Left lung (tissue), 10 donors: ENCODE data around the gene HTRA3. TPM values are rescaled to one million over a fixed set of nuclear protein-coding genes. Genes with fewer than 3 reads are reported as not detected.

Source experiments
- ATAC-seq: fragments of 200-7000 bp; cut with Tn5 transposase; one replicate; pipeline ENCODE4 v1.9.1; 2020; ENCODE audit warnings: moderate library complexity
- DNase-seq, 4 donors: peaks; one replicate each; pipeline ENCODE4 v3.0.0-alpha.2; 2013 to 2020
- H3K27ac ChIP-seq, 2 donors: fragments of 200-600 bp; sonication (generic) in 1 of 2; one replicate each; pipeline versions ENCODE4 v1.5.0 to v1.8.0; 2020 to 2021
- H3K27me3 ChIP-seq, 2 donors: fragments of 200-600 bp; sonication (generic) in 1 of 2; one replicate each; pipeline versions ENCODE4 v1.5.0 to v1.8.0; 2020 to 2021
- H3K36me3 ChIP-seq, 2 donors: fragments of 200-600 bp; sonication (generic) in 1 of 2; one replicate each; pipeline versions ENCODE4 v1.5.0 to v1.8.0; 2020 to 2021
- H3K4me1 ChIP-seq, 2 donors: fragments of 200-600 bp; one replicate each; pipeline ENCODE4 v1.8.0; 2021
- H3K4me3 ChIP-seq, 2 donors: fragments of 200-600 bp; sonication (generic) in 1 of 2; one replicate each; pipeline versions ENCODE4 v1.5.0 to v1.8.0; 2020 to 2021; ENCODE audit warnings: mild to moderate bottlenecking in 1 of 2
- H3K9me3 ChIP-seq, 2 donors: fragments of 200-600 bp; sonication (generic) in 1 of 2; one replicate each; pipeline versions ENCODE4 v1.5.0 to v1.8.0; 2020 to 2021
- CTCF ChIP-seq, 2 donors: fragments of 200-600 bp; sonication (generic) in 1 of 2; IDR thresholded peaks; one replicate each; pipeline versions ENCODE4 v1.5.0 to v1.8.0; 2021; ENCODE audit warnings: antibody characterized with exemption in 2 of 2
- intact Hi-C, 2 donors: fragments of 100-400 bp; cut with DNase I; formaldehyde crosslinking; loops; one replicate each; pipeline versions ENCODE4 v1.11.2 to v1.14.2; 2022
- polyA plus RNA-seq, 6 donors: library from polyadenylated mRNA; unstranded; fragments of 120-200 nt; gene quantifications; one replicate each; pipeline ENCODE4 v1.2.1, GENCODE V29; 2013; ENCODE audit not compliant: insufficient read length in 6 of 6
- total RNA-seq, 2 donors: library from RNA; stranded (reverse); fragmentation: NEBNext Ultra II Directional; extraction: Animal tissue kit (Norgen Biotek cat#: 25700); gene quantifications; one replicate each; pipeline ENCODE4 v1.2.1, GENCODE V29; 2021
- donor health status: DM: no; HTN: yes; CAD: no.
- donor health status: DM: no; HTN: no; CAD: no.

HTRA3 gene
- total and polyA plus RNA-seq, 8 donors, result 9.7 to 18.3 (median 12.1) TPM

- ATAC-seq, result no peak
- Histone ChIP-seq H3K36me3 (no peaks in the 10 kb centered on the region), H3K27ac (no peak overlapping the region), H3K27me3 (peaks cover 0 to 11% of the 10 kb centered on the region in 2 donors), H3K4me3 (no peak overlapping the region), H3K4me1 (peaks cover 7 to 23% of the 10 kb centered on the region in 2 donors), H3K9me3 (peaks cover 0 to 5% of the 10 kb centered on the region in 2 donors)
- no peak for TF ChIP-seq CTCF (IDR thresholded peaks at IDR 0.05)
- intact Hi-C loops, result no loop called here
- peak in 1 of 4 donors; percentile 29 for DNase-seq
Observed at GRCh38 chr4:8311101-8312068, 41.8 kb downstream of the HTRA3 start.

GRCh38 chr4:8312069-8312445, 42.5 kb downstream of the HTRA3 start:
- H3K4me3 ChIP-seq, result no peak overlapping the region
- ATAC-seq (no peak), DNase-seq (no peak)
- H3K36me3 ChIP-seq, result no peaks in the 10 kb centered on the region
- H3K27me3 ChIP-seq, result peaks cover 0 to 7% of the 10 kb centered on the region in 2 donors
- intact Hi-C loops, result no loop called here
- peaks cover 0 to 5% of the 10 kb centered on the region in 2 donors for H3K9me3 ChIP-seq
- no peak overlapping the region for H3K27ac ChIP-seq
- H3K4me1 ChIP-seq, result peaks cover 7 to 23% of the 10 kb centered on the region in 2 donors
- TF ChIP-seq CTCF (IDR thresholded peaks at IDR 0.05), result no peak

GRCh38 chr4:8312976-8313375, 43.4 kb downstream of the HTRA3 start:
- Histone ChIP-seq H3K27me3 (peaks cover 0 to 7% of the 10 kb centered on the region in 2 donors), H3K4me1 (peaks cover 7 to 23% of the 10 kb centered on the region in 2 donors), H3K27ac (no peak overlapping the region), H3K36me3 (no peaks in the 10 kb centered on the region), H3K9me3 (peaks cover 0 to 5% of the 10 kb centered on the region in 2 donors), H3K4me3 (no peak overlapping the region)
- intact Hi-C loops, result no loop called here
- DNase-seq (no peak), ATAC-seq (no peak)
- no peak for TF ChIP-seq CTCF (IDR thresholded peaks at IDR 0.05)

- Histone ChIP-seq H3K36me3 (no peaks in the 10 kb centered on the region), H3K4me3 (no peak overlapping the region), H3K4me1 (peaks cover 7 to 17% of the 10 kb centered on the region in 2 donors), H3K9me3 (peaks cover 0 to 5% of the 10 kb centered on the region in 2 donors), H3K27ac (peak overlapping the region in 1 of 2 donors; percentile 60), H3K27me3 (peaks cover 0 to 7% of the 10 kb centered on the region in 2 donors)
- no peak for DNase-seq
- no peak for TF ChIP-seq CTCF (IDR thresholded peaks at IDR 0.05)
- intact Hi-C loops, result no loop called here
- ATAC-seq, result no peak
Observed at GRCh38 chr4:8314691-8315255, 45.2 kb downstream of the HTRA3 start.
